ENCODE results near the gene PTTG2.
A peak's percentile ranks its signal among the peaks of the same experiment; 100 is the strongest.

Gene PTTG2

DNA sequence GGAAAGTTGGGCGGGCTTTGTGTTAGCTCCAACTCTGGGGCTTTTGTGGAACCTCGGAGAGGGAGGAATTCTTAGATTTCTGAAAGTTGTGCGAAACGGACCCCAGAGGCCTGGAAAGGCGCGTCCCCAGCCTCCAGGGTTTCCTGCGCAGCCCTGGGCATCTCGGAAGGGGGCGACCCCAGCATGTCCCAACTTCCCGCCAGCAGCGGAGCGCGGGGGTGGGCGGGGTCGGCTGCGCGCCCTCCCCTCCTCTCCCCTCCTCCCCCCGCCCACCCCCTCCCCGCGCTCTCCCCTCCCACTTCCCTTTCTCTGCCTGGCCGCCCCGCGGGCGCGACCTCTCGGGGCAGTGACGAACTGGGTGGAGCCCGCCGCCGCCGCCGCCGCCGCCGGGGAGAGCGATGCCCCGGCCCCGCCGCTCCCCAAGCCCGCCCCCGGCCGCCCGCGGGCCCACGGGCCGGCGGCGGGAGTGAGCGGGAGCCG is 16.8 kb downstream of the PTTG2 start:
- Histone ChIP-seq H3K4me3 (ENCODE audit: low read depth, low read length) (peak overlapping the region; percentile 64), H3K27ac (peak overlapping the region; percentile 69), H3K36me3 (replicated peaks) (no peaks in the 10 kb centered on the region), H3K27me3 (replicated peaks) (no peaks in the 10 kb centered on the region)
- no peak for DNase-seq
- in situ Hi-C loops (cut with HindIII; ENCODE audit: low pct_ligation_motif_present, low sequenced_read_pairs), result no loop called here
- TF ChIP-seq, protein P1, sequence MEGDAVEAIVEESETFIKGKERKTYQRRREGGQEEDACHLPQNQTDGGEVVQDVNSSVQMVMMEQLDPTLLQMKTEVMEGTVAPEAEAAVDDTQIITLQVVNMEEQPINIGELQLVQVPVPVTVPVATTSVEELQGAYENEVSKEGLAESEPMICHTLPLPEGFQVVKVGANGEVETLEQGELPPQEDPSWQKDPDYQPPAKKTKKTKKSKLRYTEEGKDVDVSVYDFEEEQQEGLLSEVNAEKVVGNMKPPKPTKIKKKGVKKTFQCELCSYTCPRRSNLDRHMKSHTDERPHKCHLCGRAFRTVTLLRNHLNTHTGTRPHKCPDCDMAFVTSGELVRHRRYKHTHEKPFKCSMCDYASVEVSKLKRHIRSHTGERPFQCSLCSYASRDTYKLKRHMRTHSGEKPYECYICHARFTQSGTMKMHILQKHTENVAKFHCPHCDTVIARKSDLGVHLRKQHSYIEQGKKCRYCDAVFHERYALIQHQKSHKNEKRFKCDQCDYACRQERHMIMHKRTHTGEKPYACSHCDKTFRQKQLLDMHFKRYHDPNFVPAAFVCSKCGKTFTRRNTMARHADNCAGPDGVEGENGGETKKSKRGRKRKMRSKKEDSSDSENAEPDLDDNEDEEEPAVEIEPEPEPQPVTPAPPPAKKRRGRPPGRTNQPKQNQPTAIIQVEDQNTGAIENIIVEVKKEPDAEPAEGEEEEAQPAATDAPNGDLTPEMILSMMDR (IDR thresholded peaks at IDR 0.05; ENCODE audit: low read depth, low read length, missing control alignments), result no peak

DNA sequence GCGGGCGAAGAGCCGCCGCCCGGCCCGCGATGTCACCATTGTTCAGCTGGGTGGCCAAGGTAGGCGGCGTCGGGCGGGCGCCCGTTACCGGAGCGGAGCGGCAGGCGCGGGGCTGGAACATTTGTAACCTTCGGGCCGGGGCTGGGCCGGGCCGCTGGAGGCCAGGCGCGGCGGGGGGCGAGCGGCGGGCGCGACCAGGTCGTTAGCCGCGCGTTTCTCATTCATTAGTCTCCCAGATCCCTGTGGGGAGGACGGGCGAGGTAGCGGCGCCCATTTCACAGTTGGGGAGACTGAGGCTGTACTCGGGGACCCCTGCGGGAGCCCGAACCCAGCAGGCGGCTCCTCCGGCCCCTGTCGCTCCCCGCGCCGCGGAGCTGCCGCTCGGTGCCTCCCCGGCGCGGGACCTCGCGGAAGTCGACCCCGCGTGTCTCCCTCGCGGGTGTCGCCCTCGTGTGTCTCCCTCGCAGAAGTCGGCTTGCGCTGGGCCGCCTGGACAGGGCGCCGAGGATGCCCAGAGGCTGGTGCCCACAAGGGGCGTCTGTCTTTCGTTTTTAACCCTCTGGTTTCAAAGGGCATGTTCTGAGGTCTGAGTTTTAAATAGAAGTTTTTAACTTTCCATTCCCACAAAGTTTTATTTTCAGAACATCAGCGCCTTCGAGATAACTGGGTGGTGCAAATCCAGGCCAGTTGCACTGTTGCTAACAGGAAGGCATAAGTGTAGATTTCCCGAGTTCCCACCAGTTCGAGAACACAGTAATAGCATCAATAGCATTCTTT is 17.5 kb downstream of the PTTG2 start:
- DNase-seq, result peak; percentile 42
- in situ Hi-C loops (cut with HindIII; ENCODE audit: low pct_ligation_motif_present, low sequenced_read_pairs), result no loop called here
- Histone ChIP-seq H3K27ac (peak overlapping the region; percentile 69), H3K27me3 (replicated peaks) (no peaks in the 10 kb centered on the region), H3K4me3 (ENCODE audit: low read depth, low read length) (peak overlapping the region; percentile 64), H3K36me3 (replicated peaks) (no peaks in the 10 kb centered on the region)
- TF ChIP-seq, protein P1 (IDR thresholded peaks at IDR 0.05; ENCODE audit: low read depth, low read length, missing control alignments), result peak; percentile 70

DNA sequence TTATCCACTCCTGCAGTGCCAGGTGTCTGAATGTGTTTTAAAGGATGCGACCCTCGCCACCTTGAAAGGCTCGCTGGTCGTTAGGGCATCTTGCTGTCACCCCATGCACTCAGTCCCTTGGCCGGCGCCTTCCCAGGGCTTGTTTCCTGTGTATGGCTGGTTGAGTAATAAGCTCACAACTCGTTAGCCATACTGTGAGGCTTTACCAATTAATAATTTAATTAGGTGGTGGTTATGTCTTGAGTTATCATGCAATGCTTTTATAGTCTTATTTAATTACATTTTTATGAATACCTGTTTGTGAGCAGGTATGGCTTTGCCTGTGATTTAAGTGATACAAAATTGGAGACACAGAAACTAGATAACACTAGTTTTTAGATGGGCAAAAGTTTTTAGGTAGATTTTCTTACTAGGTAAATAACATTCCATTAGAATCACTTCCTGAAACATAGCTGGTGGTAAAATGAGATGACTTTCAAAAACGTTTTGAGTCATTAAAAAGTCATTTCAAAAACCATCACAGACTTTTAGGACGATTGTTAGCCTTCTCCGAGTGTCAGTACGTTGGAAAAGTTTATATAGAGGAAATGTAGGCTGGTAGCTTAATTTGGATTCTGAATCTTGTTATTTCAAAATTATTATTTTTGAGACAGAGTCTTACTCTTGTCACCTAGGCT is 18.2 kb downstream of the PTTG2 start:
- DNase-seq, result no peak
- Histone ChIP-seq H3K36me3 (replicated peaks) (no peaks in the 10 kb centered on the region), H3K27ac (no peak overlapping the region), H3K4me3 (ENCODE audit: low read depth, low read length) (peak overlapping the region; percentile 64), H3K27me3 (replicated peaks) (no peaks in the 10 kb centered on the region)
- in situ Hi-C loops (cut with HindIII; ENCODE audit: low pct_ligation_motif_present, low sequenced_read_pairs), result no loop called here
- TF ChIP-seq, protein P1 (IDR thresholded peaks at IDR 0.05; ENCODE audit: low read depth, low read length, missing control alignments), result no peak

DNA sequence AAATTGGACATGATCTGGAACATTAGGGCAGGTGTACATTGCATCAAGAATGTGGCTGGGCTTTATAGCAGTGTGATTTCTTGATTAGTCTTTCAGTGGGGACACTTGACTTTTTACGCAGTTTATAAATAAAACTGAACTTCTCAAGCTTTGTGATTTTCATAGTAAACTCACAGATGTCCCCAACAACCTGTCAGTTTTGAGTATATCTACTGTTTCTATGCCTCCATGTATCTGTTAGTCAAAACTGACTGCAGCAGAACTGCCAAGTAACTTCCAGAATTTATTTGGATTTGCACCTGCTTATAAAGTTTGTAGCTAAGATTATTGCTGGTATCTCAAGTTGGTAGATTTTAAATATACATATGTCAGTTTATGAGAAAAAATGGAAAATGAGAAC is 20.0 kb downstream of the PTTG2 start:
- H3K4me3 ChIP-seq (ENCODE audit: low read depth, low read length), result no peak overlapping the region
- no peak for DNase-seq
- no peak overlapping the region for H3K27ac ChIP-seq
- no peaks in the 10 kb centered on the region for H3K27me3 ChIP-seq (replicated peaks)
- in situ Hi-C loops (cut with HindIII; ENCODE audit: low pct_ligation_motif_present, low sequenced_read_pairs), result no loop called here
- TF ChIP-seq, protein P1 (IDR thresholded peaks at IDR 0.05; ENCODE audit: low read depth, low read length, missing control alignments), result no peak
- no peaks in the 10 kb centered on the region for H3K36me3 ChIP-seq (replicated peaks)

DNA sequence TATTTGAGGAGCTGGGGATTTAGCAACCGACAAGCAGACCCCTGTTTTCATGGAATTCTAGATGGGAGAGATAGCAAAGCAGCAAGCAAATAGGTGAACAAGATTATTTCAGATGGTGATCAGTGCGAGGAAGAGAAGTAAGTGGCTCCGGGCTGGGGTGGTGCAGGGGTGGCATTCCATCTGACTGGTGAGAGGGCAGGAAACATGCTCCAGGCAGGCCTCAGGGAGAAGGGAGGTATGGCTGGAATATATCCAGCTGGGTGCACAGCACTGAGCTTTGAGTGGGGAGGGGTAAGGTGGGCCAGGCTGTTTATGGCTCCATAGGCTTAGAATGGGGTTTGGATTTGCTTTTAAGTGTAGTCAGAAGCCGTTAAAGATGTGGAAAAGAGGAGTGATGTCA is 21.2 kb downstream of the PTTG2 start:
- no peak overlapping the region for H3K27ac ChIP-seq
- in situ Hi-C loops (cut with HindIII; ENCODE audit: low pct_ligation_motif_present, low sequenced_read_pairs), result no loop called here
- no peak for DNase-seq

More for the DNA sequence above, 21.2 kb downstream of the PTTG2 start:
- no peaks in the 10 kb centered on the region for H3K27me3 ChIP-seq (replicated peaks)
- H3K36me3 ChIP-seq (replicated peaks), result no peaks in the 10 kb centered on the region
- H3K4me3 ChIP-seq (ENCODE audit: low read depth, low read length), result no peak overlapping the region
- TF ChIP-seq, protein P1 (IDR thresholded peaks at IDR 0.05; ENCODE audit: low read depth, low read length, missing control alignments), result no peak
